Amniotic stem cell (primary cell): ENCODE data around the gene RPL31.

Experiments used
- DNase-seq: peaks from one replicate; lab custom pipeline; 2025; lab: John Stamatoyannopoulos, UW

The RPL31 gene

GRCh38 chr2:100975521-100975785 is 26.6 kb upstream of the RPL31 start:
- no peak for DNase-seq

GRCh38 chr2:100976061-100976460 is 26.0 kb upstream of the RPL31 start:
- no peak for DNase-seq

- no peak for DNase-seq
Observed at GRCh38 chr2:100976645-100977391, 25.3 kb upstream of the RPL31 start.

GRCh38 chr2:100977511-100977910 is 24.6 kb upstream of the RPL31 start:
- DNase-seq = no peak

- no peak for DNase-seq
Observed at GRCh38 chr2:100978582-100979191, 23.4 kb upstream of the RPL31 start.

- no peak for DNase-seq
Observed at GRCh38 chr2:100980046-100980445, 22.0 kb upstream of the RPL31 start.

- no peak for DNase-seq
Observed at GRCh38 chr2:100981011-100981410, 21.1 kb upstream of the RPL31 start.

GRCh38 chr2:100982431-100982861 is 19.6 kb upstream of the RPL31 start:
- no peak for DNase-seq

- DNase-seq = no peak
Observed at GRCh38 chr2:100983201-100983600, 18.9 kb upstream of the RPL31 start.

GRCh38 chr2:100983684-100984310 is 18.3 kb upstream of the RPL31 start:
- DNase-seq = no peak

GRCh38 chr2:100984892-100985307 is 17.2 kb upstream of the RPL31 start:
- peak; percentile 21 for DNase-seq

- no peak for DNase-seq
Observed at GRCh38 chr2:100986157-100986556, 15.9 kb upstream of the RPL31 start.

- DNase-seq = no peak
Observed at GRCh38 chr2:100987536-100987935, 14.6 kb upstream of the RPL31 start.

- DNase-seq = no peak
Observed at GRCh38 chr2:100987974-100988373, 14.1 kb upstream of the RPL31 start.

GRCh38 chr2:100988630-100989417 is 13.3 kb upstream of the RPL31 start:
- DNase-seq = no peak

GRCh38 chr2:100989666-100990065 is 12.4 kb upstream of the RPL31 start:
- DNase-seq = no peak

- no peak for DNase-seq
Observed at GRCh38 chr2:100990166-100990565, 11.9 kb upstream of the RPL31 start.

GRCh38 chr2:100990650-100991403 is 11.3 kb upstream of the RPL31 start:
- DNase-seq = no peak

- DNase-seq = no peak
Observed at GRCh38 chr2:100991404-100991773, 10.7 kb upstream of the RPL31 start.

- no peak for DNase-seq
Observed at GRCh38 chr2:100992262-100992661, 9.8 kb upstream of the RPL31 start.

GRCh38 chr2:100993294-100993693 is 8.8 kb upstream of the RPL31 start:
- no peak for DNase-seq
